Vagina (tissue), 2 donors: ENCODE measurements around the gene SLFN5.

Source experiments
- POLR2A ChIP-seq, 2 donors: fragments of 450-650 bp; IDR thresholded peaks; one replicate each; pipeline ENCODE4 v1.6.1; 2017; ENCODE audit warnings: antibody characterized with exemption in 2 of 2, mild to moderate bottlenecking in 2 of 2, moderate library complexity in 2 of 2
- TF ChIP-seq, protein P1 (sequence below), 3 experiments: fragments of 450-650 bp in 2 of 3; fragments of 200-600 bp in 1 of 3; sonication (generic) in 1 of 3; IDR thresholded peaks; one replicate each; pipeline ENCODE4 v1.5.1; 2017 to 2019; ENCODE audit warnings: antibody characterized with exemption in 3 of 3, mild to moderate bottlenecking in 2 of 3, moderate library complexity in 2 of 3

DNA sequence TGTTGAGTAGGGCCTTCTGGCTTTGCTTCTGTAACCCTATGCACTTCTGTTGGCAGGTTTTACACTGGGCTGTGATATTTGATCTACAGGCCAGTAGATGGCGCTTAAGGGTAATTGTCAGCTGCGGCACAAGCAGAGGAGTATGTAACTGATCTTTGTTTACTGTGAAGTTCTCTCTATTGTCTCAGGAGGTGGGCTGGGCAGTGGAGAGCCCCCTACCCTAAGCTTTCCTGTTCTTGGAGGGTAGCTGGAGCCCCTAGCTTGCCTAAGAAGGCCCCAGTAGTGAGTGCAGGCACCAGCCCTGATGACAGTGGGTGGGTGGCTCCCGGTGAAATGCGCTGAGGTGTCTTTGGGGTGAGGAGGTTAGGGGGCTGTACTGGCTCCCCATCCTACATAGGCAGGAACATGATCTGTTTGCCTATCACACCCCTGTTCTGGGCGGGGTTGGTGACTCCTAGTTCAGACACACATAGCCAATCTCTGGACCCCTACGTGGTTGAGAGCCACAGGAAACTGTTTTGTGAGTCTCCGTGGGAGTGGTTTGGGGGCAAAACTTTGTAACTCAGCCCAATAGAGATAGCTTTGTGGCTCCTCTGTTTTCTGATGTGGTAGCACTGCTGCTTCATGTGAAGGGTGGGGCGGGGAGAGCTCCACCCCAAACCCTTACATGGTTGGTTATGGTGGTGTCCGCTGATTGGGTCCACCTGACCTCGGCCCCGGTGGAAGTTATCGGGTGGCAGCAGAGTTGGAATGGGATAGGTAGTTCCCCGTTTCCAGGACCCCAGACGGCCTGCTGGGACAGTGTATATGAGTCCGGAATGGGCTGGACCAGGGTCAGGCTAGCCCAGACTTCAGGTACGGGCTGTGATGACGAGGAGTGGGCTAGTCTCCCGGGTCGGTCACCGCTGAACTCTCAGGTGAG lies 70.2 kb downstream of the SLFN5 start:
- TF ChIP-seq, protein P1, sequence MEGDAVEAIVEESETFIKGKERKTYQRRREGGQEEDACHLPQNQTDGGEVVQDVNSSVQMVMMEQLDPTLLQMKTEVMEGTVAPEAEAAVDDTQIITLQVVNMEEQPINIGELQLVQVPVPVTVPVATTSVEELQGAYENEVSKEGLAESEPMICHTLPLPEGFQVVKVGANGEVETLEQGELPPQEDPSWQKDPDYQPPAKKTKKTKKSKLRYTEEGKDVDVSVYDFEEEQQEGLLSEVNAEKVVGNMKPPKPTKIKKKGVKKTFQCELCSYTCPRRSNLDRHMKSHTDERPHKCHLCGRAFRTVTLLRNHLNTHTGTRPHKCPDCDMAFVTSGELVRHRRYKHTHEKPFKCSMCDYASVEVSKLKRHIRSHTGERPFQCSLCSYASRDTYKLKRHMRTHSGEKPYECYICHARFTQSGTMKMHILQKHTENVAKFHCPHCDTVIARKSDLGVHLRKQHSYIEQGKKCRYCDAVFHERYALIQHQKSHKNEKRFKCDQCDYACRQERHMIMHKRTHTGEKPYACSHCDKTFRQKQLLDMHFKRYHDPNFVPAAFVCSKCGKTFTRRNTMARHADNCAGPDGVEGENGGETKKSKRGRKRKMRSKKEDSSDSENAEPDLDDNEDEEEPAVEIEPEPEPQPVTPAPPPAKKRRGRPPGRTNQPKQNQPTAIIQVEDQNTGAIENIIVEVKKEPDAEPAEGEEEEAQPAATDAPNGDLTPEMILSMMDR (IDR thresholded peaks at IDR 0.05), result peak; percentile 69 to 82 (median 72)
- TF ChIP-seq POLR2A (IDR thresholded peaks at IDR 0.05), result no peak
